Stimulated activated CD8-positive, alpha-beta memory T cell treated with anti-CD3 and anti-CD28 coated beads, Interleukin-4, amount 100 ng/mL, for 24 hours (primary cell): ENCODE data around the gene SAMD10.
"Not testable (repeated sequence)": the region's sequence is repeated elsewhere in the genome, so short reads cannot be mapped to it uniquely, and the experiment has no call there.

Experiments used
- DNase-seq: peaks from one replicate; pipeline ENCODE4 v3.0.0-alpha.2; 2020; ENCODE audit warnings: low read depth

SAMD10 gene

DNA sequence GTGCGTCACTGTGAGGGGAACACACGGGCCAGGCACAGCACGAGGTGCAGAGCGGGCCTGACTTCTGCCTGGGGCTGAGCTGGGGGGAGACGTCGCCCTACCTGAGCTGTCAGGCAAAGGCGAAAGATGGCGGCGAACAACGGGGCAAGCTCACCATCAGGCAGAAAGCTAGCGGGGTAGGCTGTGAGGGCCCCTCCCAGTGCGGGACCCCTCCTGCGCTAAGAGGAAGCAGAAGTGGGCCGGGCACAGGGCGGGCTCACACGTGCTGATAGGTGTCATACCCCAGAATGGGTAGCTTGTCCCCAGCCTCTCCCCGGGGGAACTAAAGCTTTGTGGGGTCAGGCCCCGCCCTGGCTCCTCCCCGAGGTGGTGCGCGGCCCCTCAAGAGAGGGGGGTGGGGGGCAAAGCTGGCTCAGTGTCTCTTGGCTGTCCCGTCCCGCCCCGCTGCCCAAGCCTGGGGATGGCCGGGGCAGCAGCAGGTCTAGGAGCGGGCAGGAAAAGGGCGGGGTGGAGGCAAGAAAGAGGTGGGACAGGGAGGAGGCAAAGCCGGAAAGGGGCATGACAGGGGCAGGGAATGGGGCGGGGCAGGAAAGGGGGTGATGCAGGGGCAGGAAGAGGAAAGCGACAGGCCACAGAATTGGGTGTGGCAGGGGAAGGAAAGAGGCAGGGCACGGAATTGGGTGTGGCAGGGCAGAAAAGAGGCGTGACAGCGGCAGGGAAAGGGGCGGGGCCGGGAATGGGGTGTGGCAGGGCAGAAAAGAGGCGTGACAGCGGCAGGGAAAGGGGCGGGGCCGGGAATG, 38.0 kb downstream of the SAMD10 start:
- peak; percentile 61 for DNase-seq

DNA sequence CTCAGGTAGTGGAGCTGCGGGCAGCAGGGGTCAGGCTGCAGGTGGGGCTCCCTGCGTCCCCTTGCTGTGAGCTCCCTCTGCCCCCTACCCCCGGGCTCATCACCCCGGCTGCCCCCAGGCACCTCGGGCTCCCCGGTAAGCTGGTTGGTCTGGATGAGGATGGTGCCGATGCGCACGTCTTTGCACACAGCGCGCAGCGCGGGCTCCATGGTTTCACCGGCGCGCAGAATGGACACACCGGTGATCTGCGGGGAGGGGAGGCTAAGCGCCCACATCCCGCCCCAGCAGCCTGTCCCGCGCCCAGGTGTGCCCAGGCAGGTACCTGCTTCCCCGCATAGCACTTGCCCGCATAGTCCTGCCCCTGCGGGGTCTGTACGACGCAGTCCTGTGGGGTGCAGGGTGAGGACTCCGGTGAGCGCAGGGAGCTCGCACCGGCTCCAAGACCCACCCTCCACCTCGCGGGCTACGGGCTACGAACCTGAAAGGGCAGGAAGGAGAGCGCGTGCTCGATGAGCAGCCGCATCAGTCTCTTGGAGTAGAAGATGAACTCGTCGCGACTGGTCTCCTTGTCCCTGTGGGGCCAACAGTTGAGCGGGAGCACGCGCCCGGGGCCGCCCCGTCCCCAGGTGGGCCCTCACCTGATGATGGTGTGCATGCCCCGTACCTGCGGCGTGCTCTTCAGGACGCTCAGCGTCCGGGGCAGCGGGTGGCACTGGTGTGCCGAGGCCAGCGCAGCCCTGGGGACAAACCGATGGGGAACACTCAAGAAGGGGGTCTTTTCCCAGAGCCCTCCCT, 38.8 kb downstream of the SAMD10 start:
- no peak for DNase-seq

DNA sequence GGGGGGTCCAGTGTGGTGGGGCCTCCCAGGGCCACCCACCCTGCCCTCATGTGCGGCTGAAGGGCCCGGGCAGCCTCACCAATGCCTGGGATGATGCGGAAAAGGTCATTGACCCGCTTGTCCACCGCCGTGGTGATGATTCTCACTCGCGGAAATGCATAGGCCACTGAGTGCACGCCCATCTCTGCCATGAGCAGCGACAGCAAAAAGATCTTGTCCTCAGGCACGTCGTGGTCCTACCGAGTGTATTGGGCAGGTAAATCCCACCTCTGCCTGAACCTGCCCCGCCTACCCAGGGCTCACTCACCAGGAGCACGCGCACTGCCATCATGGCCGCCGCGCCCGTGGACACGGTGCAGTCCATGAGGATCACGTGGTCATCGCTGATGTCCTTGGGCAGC, 39.4 kb downstream of the SAMD10 start:
- DNase-seq: no peak

- DNase-seq: no peak
These were observed 40.1 kb downstream of the SAMD10 start for GRCh38 chr20:63939061-63939935.

DNA sequence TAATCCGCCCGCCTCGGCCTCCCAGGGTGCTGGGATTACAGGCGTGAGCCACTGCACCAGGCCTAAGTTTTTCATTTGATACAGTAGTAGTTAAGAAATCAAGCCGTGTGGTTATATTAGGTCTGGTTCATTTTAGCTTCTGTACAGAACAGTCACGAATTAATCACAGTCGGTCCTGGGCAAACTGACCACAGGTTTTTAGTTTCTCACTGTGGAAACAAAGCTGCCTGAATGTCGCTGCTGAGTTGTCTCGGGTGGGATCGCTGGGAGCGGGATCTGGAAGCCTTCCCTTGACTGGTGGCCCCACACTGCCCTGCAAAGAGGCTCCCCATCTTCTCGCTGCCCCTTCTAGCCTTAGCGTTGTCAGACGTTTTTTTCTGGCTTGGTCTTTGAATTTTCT, 41.8 kb downstream of the SAMD10 start:
- no peak for DNase-seq

- DNase-seq: no peak
These were observed 44.0 kb downstream of the SAMD10 start for GRCh38 chr20:63935447-63935846.

DNA sequence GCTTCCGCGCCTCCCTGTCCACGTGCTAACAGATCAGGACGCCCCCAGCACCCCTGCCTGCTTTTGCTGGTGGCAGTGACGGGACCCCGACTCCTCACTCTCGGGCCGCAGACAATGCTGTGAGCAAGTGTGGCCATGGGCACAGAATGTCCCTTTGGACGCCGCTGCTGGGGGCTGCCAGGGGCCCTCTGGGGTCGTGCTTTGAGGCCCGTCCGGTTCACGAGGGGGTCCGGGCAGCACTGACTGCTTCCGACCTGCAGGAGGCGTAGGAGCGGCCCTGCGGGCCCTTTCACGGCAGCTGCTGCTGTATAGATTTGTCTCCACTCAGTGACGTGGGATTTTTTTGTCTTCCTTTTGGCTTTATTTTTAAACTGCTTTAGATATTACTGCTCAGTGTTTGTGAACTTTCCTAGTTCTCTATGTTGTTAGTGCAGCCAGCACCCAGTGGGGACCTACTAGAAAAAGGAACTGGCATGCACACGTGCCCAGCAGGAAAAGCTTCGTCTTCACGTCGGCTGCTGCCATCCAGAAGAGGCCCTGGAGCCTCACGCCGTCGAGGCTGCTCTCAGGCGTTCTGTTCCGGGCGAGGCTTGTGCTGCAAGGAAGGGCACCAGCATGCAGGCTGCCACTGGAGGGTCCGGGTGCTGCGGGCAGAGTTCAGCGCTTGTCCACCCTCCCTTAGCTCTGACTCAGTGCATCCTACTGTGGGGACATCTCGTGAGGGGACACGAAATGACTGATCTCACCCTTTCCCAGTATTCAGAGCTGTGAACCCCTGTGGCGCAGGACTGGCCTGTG, 45.0 kb downstream of the SAMD10 start:
- DNase-seq: no peak

DNA sequence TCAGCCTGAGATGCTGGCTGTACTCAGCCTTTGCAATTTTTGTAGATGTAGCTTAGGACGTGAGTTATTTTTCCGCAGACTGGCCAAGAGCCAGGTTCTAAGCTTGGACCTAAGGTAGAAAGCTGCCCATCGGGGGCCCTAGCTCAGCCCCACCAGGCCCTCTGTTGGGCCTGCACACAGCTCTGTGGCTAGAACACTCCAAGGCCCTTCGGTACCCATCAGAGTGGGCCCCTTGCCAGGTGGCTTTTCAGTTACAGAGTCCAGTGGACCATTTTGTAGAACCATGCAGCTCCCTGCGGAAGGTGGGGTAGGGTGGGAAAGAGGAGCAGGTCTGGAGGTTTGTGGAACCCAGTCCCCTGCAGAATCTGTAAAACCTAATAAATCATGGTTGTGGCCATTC, 45.8 kb downstream of the SAMD10 start:
- no peak for DNase-seq

GRCh38 chr20:63932606-63933160, 46.8 kb downstream of the SAMD10 start:
- DNase-seq: no peak

DNA sequence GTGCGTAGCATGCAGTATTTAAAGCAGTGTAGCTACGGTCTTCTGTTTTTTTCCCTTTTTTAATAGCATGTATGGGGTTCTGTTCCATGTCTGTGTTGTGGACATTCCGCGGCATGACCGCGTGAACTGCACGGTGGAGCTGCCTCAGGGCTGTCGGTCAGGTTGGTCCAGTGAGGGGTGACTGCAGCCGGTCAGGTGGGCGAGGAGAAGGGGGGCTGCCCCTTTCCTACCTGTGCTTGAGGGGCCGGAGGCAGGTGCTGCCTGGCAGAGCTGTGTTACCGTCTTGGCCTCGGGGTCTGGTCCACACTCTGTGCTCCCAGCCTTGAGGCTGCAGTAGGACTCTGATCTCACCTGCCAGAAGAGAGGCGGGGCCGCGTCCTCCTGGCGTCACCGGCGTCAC, 47.7 kb downstream of the SAMD10 start:
- no peak for DNase-seq

DNA sequence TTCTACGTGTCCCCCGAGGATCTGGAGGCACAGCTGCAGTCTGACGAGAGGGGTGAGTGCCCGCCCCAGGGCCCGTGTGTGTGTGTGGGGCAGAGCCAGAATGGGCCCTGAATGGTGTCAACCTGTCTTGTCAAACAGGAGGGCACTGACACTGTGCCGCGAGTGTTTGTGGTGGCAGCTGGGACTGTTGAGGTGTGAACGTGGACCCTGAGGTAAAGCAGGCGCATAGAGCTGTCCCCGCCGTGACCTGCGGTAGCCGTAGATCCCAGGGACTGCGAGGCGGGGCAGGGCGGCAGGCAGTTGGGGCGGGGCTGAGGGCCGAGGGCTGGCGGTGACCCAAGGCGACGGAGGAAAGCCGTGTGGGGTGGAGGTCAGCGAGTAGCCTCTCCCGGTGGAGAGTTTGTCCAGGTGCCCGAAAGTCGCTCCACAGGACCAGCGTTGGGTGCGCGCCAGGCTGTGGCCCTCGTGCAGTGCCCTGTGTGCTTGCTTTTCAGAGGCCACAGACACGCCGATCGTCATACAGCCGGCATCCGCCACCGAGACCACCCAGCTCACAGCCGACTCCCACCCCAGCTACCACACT, 48.4 kb downstream of the SAMD10 start:
- DNase-seq: no peak

DNA sequence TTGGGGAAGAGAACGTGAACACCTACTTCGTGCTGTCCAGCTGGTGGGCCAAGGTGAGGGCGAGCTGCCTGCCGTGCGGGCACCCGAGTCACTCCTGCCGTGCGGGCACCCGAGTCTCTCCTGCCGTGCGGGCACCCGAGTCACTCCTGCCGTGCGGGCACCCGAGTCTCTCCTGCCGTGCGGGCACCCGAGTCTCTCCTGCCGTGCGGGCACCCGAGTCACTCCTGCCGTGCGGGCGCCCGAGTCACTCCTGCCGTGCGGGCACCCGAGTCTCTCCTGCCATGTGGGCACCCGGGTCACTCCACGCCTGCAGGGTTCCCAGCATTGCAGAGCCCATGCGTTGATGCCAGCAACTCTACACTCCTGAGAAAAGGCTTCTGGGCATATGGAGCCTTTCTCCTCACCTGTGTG, 50.0 kb downstream of the SAMD10 start:
- not testable (repeated sequence) for DNase-seq

DNA sequence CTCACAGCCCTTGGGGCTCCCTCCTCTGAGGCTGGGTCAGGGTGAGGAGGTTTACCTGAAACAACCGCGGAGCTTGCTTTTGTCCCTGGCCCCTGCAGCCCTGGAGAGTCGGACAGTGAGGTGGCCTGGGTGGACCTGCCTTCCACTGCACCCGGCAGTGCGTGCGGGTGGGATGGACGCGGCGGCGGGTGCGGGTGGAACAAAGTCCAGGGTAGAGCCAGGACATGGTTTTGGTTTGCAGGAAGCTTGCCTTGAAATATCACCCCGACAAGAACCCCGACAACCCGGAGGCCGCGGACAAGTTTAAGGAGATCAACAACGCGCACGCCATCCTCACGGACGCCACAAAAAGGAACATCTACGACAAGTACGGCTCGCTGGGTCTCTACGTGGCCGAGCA, 50.4 kb downstream of the SAMD10 start:
- DNase-seq: no peak

DNA sequence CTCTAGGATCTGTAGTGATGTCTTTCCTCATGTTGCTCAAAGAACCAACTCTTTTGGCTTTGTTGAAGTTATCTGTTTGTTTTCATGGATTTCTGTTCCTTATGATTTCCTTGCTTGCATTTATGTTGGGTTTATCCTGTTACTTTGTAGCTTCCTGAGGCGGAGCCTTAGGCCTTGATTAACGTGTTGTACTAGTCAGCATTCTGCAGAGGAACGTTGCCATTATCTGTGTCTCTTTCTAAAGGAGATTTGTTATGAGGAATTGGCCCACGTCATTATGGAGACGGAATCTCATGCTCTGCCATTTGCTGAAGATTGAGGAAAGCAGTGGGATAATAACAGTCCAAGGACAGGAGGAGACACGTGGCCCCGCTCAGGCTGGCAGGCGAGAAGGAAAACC, 53.1 kb downstream of the SAMD10 start:
- no peak for DNase-seq

GRCh38 chr20:63924241-63924640, 55.2 kb downstream of the SAMD10 start:
- no peak for DNase-seq
